ENCODE results near the gene TBRG1.
A peak's percentile ranks its signal among the peaks of the same experiment; 100 is the strongest.

TBRG1 gene

DNA sequence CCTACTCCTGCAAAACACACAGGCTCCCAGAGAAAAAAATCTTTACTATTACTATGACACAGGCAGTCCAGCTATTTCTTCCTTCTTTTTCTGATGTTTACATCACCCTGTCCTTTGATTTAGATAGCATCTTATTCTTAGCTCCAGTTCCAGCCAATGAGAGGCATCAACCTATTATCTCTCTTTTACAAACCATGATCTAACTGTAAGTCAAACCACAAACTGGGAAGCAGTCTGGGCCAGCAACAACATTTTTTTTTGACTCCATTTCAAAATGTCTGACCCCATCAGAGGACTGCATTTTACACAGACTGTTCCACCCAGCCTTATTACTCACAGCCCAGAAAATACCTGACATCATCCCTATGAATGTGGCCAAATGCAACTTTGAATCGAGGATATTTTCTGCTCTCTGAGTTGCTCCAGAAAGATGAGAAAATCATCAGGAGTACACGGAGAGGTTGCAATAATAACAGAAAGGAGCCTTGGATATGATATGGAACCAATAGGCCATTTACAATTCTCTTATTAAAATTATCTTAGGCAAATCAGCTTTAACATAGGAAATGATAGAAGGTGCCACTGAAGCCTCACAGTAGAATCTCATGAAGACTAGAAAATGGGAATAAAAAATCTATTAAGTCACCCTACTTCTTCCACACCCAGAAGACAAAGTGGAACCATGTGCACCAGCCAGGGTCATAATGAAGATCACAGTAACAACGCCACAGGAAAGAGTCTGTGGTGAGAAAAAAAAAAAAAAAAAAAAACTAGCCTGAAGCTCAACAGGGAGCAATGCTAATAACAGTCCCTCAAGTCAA, 21.2 kb downstream of the TBRG1 start:
- FAIRE-seq, result peak; percentile 68
- TF ChIP-seq TAF1 (IDR thresholded peaks at IDR 0.05; ENCODE audit: borderline replicate concordance, low read depth, low read length) (no peak), POLR2A (IDR thresholded peaks at IDR 0.05; ENCODE audit: low read depth, low read length) (no peak), POLR2AphosphoS5 (IDR thresholded peaks at IDR 0.05; ENCODE audit: low read depth, low read length) (no peak)

DNA sequence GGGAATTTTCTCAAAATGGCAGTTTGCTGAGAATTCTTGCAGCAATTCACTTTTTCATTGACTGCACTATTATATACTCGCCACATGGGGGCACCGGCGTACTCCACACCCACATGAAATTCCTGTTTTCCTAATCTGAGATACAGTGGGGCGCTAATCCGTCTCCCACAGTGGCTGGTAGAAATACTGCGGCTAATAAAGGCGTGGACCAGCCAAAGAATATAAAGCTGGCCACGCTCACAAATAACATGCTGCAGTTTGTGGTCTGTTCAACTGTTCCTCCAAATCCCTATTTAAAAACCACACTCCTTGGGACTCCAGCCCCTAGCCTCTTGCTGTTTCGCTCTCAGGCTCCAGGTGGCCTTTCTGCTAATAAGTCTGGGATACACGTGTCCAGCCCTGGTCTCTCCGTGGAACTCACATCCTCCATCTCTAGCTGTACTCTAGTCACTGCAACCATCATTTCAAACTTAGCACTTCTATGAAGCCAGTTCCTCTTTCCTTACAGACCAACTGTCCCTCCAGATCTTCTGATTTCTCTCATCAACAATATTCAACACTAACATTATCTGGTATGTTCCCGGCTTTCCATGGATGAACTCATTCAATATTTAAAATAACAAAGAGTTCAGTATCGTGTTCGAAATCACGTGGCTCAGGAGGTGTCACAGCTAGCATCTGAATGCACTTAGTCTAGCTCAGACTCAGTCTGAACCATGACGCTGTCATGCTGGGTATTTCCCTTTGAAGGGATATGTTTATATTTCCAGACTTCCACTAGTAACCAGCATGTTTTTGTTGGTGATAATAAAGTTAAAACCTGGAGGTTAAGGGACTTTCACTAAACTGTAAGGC, 22.0 kb downstream of the TBRG1 start:
- DNase-seq (ENCODE audit: insufficient read length) (no peak), FAIRE-seq (peak; percentile 97)
- TF ChIP-seq POLR2AphosphoS5 (IDR thresholded peaks at IDR 0.05; ENCODE audit: low read depth, low read length) (no peak), POLR2A (IDR thresholded peaks at IDR 0.05; ENCODE audit: low read depth, low read length) (no peak), TAF1 (IDR thresholded peaks at IDR 0.05; ENCODE audit: borderline replicate concordance, low read depth, low read length) (no peak)

More for the DNA sequence above, 21.2 kb downstream of the TBRG1 start:
- no peak for DNase-seq (ENCODE audit: insufficient read length)

DNA sequence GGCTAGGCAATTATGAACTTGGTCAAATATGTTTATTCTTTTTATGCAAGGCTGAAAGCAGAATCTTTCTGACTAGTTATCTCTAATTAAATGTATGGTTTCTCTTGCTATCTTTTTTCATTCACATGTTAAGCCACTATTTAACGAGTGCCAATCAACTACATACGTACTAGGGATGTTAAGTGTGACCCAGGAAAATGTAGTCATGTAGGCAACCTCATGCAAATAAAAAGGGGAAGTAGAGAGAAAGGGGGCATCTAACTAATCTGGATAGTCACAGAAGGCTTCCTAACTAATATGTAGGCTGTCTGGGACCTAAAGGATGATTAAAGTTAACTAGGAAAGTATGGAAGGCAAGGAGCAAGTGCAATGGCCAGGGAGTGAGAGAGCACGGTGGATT, 23.5 kb downstream of the TBRG1 start:
- FAIRE-seq, result no peak
- TF ChIP-seq POLR2A (IDR thresholded peaks at IDR 0.05; ENCODE audit: low read depth, low read length) (no peak), POLR2AphosphoS5 (IDR thresholded peaks at IDR 0.05; ENCODE audit: low read depth, low read length) (no peak), TAF1 (IDR thresholded peaks at IDR 0.05; ENCODE audit: borderline replicate concordance, low read depth, low read length) (no peak)

DNA sequence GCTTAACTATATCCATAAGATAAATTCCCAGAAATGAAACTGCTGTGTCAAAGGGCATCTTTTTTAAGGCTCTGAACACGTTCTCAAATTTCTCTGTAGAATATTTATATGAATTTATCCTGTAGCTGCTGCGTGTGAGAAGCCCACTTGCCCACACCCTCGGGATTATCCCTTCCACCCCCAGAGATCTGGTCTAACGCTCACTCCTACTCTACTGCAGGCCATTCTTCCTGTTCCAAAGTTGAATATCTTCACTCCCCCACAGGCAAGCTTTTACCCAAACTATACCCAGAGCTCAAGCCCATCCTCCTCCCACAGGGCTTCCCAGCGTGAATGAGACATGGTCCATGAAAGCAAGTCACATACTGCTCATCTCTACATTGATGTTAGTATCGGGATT, 25.9 kb downstream of the TBRG1 start:
- DNase-seq (ENCODE audit: insufficient read length), result no peak
- FAIRE-seq, result no peak
- TF ChIP-seq POLR2AphosphoS5 (IDR thresholded peaks at IDR 0.05; ENCODE audit: low read depth, low read length) (no peak), TAF1 (IDR thresholded peaks at IDR 0.05; ENCODE audit: borderline replicate concordance, low read depth, low read length) (no peak), POLR2A (IDR thresholded peaks at IDR 0.05; ENCODE audit: low read depth, low read length) (no peak)

More for the DNA sequence above, 23.5 kb downstream of the TBRG1 start:
- DNase-seq (ENCODE audit: insufficient read length), result no peak

DNA sequence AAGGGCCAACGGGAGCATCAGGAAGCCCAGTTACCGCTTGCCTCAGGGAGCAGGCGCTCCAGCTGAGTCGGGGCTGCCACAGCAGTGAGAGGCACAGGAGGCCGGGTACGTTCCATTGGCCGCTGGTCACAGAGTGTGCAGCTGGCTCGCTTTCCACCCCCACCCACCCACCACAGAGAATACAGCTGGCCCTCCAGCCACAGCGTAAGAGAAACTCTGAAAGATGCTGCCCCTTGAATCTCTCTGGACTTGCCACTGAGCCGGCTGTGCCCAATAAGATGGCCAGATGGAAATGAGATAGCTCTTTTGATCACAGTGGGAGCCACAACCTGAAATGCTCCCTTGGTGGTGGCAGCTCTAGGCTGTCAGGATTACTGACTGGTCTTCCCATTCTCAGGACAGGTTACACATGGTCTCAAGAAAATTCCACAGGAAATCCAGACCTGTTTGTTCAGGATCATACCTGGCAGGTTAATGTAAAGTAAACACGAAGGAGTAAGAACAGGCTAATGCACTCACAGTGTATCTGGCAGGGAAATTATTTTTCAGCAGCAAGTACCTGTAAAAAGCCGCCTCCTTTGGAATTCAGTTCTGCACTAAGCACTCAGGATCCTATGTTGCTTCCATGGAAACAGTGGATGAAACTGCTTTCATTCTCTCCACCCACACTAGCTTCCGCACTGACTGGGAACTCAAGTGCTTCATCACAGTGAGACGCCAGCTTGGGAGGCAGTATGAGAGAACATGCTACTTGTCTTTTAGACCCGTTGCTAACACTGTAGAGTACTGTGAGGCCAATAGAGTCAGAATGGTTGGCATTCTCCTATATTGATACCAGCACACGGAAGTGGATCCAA, 34.3 kb downstream of the TBRG1 start:
- FAIRE-seq, result no peak
- no peak for DNase-seq (ENCODE audit: insufficient read length)
- TF ChIP-seq POLR2A (IDR thresholded peaks at IDR 0.05; ENCODE audit: low read depth, low read length) (no peak), TAF1 (IDR thresholded peaks at IDR 0.05; ENCODE audit: borderline replicate concordance, low read depth, low read length) (no peak), POLR2AphosphoS5 (IDR thresholded peaks at IDR 0.05; ENCODE audit: low read depth, low read length) (no peak)

DNA sequence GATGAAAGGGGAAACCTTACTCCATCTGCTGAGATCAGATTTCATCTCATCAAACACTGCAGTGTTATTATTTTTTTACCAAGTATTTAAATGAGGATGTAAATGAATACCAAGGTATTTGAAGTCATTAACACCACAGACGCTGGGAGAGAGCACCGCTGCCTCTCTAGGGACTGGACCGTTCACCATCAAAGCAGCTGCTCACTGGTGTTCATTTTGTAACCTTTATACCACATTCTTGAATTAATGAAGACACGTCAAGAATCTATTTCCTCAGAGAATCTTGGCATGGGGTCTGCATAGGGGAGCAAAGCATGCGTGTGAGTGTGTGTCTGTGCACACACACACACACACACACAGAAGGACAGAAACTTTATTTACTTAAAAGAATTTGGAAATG, 35.2 kb downstream of the TBRG1 start:
- FAIRE-seq, result no peak
- no peak for DNase-seq (ENCODE audit: insufficient read length)
- no peak for TF ChIP-seq POLR2AphosphoS5 (IDR thresholded peaks at IDR 0.05; ENCODE audit: low read depth, low read length)
- TF ChIP-seq TAF1 (IDR thresholded peaks at IDR 0.05; ENCODE audit: borderline replicate concordance, low read depth, low read length), result no peak
- TF ChIP-seq POLR2A (IDR thresholded peaks at IDR 0.05; ENCODE audit: low read depth, low read length), result no peak

DNA sequence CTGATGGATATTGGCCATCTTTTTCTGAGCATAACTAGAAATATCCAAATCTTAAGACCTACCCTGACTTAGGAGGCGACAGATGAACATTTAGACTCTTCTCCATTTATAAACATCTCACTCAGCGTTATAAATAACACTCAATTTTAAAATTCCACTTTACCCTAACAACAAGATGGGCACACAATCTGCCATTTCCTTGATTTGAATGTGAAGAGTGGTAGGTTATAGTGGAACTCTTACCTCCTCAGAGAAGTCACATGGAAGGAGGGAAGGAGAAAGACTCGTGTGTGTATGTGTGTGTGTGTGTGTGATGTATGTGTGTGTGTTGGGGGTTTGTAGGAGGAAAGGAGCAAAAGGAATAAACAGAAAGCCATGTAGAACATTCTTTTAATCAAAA, 35.8 kb downstream of the TBRG1 start:
- DNase-seq (ENCODE audit: insufficient read length) (no peak), FAIRE-seq (no peak)
- TF ChIP-seq POLR2A (IDR thresholded peaks at IDR 0.05; ENCODE audit: low read depth, low read length), result no peak
- TF ChIP-seq TAF1 (IDR thresholded peaks at IDR 0.05; ENCODE audit: borderline replicate concordance, low read depth, low read length), result no peak
- no peak for TF ChIP-seq POLR2AphosphoS5 (IDR thresholded peaks at IDR 0.05; ENCODE audit: low read depth, low read length)

DNA sequence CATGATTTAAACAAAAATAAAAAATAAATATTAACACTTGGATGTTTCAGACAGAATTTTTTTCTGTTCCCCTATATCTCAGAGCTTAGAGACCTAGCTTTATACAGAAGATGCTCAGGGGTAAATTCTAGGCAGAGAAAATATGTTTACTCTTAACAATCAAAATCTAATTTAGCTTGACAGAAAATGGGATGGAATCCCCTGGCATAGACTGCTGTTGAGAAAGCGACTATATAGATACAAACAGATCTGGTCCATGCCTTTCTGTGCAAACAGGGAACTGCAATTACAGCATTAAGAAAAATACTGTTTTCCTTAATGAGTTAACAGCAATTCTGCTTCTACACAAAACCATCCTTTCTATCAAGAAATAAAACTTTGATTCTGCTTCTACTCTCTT, 36.3 kb downstream of the TBRG1 start:
- no peak for TF ChIP-seq POLR2A (IDR thresholded peaks at IDR 0.05; ENCODE audit: low read depth, low read length)
- TF ChIP-seq POLR2AphosphoS5 (IDR thresholded peaks at IDR 0.05; ENCODE audit: low read depth, low read length), result no peak
- no peak for TF ChIP-seq TAF1 (IDR thresholded peaks at IDR 0.05; ENCODE audit: borderline replicate concordance, low read depth, low read length)
- FAIRE-seq, result no peak
- DNase-seq (ENCODE audit: insufficient read length), result no peak

DNA sequence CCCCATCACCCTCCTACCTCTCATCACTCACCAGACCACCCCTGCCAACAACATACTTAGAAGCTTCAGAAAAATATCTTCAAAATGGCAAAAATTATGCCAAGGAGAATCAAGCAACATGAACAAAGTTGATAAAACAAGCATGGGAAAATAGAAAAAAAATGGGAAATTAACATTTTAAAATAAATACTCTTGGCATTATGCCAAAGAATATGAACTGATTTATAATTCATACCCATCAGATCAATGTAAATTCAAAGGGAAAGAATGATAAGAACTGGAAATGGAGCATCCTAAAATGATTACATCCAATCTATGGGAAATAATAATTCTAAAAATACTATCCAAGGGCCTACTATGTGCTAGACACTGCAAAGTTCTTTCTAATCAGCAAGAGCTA, 38.9 kb downstream of the TBRG1 start:
- no peak for DNase-seq (ENCODE audit: insufficient read length)
- TF ChIP-seq POLR2A (IDR thresholded peaks at IDR 0.05; ENCODE audit: low read depth, low read length), result no peak
- TF ChIP-seq POLR2AphosphoS5 (IDR thresholded peaks at IDR 0.05; ENCODE audit: low read depth, low read length), result no peak
- TF ChIP-seq TAF1 (IDR thresholded peaks at IDR 0.05; ENCODE audit: borderline replicate concordance, low read depth, low read length), result no peak
- FAIRE-seq, result no peak

DNA sequence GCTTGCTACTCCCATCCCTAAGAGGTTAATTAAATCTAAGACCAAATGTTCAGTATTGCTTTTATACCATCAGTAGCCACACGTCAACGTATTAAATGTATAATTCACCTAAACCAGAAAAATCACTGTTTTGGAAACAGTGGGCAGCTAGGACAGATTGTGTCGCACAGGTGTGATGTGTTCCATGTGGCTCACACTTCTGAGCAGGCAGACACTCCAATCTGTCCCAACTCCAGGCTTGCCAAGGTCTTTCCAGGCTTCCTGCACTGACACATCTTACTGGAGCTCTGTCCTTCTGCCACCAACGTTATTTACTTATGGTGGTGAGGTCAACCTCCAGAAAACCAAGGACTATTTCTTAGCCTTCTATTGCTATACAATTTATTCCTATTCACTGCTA, 39.4 kb downstream of the TBRG1 start:
- no peak for TF ChIP-seq TAF1 (IDR thresholded peaks at IDR 0.05; ENCODE audit: borderline replicate concordance, low read depth, low read length)
- TF ChIP-seq POLR2AphosphoS5 (IDR thresholded peaks at IDR 0.05; ENCODE audit: low read depth, low read length), result no peak
- no peak for TF ChIP-seq POLR2A (IDR thresholded peaks at IDR 0.05; ENCODE audit: low read depth, low read length)
- no peak for FAIRE-seq
- no peak for DNase-seq (ENCODE audit: insufficient read length)

DNA sequence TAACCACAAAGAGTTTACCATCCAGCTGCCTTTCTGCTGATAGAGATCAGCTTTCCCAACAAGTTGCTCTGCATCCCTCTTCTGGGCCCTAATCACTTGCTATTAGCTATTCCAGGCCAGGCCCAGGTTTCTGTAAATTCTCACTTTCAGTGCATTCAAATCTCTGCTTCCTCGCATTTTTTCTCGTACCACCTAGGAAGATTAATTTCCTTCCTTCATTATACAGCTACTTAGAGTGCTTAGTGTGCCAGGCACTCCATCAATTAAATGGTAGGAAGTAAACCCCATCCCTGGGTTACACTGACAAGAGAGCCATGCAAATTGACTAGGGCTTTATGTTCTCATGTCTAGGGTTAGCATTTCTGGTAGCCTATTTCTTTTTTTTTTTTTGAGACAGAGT, 41.2 kb downstream of the TBRG1 start:
- no peak for FAIRE-seq
- no peak for DNase-seq (ENCODE audit: insufficient read length)
- TF ChIP-seq TAF1 (IDR thresholded peaks at IDR 0.05; ENCODE audit: borderline replicate concordance, low read depth, low read length) (no peak), POLR2AphosphoS5 (IDR thresholded peaks at IDR 0.05; ENCODE audit: low read depth, low read length) (no peak), POLR2A (IDR thresholded peaks at IDR 0.05; ENCODE audit: low read depth, low read length) (no peak)

All from GM12892 (cell line).